ENCODE results near the gene P3H1.
"Not testable (repeated sequence)": the region's sequence is repeated elsewhere in the genome, so short reads cannot be mapped to it uniquely, and the experiment has no call there.

P3H1 gene

DNA sequence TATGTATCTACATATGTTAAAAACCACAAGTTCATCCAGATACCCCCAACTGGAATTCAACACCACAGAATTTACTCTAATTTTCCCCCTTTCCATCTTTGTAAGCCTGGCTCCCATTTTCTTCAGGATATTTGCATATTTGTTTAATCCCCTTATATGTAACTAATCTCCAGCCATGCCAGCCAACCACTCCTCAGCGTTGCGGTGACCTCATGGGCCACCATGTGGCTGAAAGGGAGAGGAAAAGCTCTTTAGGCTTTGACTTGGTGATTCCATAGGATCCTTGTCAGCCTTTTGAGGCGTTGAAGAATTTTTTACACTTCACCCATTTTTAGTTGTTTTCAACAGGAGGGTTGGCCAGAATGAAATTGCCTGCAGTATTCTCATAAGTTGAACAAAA lies 36.8 kb downstream of the P3H1 start:
- DNase-seq, result no peak

- not testable (repeated sequence) for DNase-seq
Measured at GRCh38 chr1:42725820-42726219, 41.0 kb downstream of the P3H1 start.

DNA sequence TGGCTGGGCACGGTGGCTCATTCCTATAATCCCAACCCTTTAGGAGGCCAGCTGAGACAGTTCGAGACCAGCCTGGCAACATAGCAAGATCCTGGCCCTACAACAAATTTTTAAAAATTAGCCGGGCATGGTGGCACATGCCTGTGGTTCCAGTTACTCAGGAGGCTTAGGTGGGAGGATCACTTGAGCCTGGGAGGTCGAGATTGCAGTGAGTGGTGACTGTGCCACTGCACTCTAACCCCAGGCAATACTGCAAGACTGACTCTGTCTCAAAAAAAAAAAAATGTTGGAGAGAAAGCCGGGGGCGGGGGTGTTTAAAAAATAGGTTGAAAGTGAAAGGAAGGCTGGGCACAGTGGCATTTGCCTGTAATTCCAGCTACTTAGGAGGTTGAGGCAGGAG lies 43.3 kb downstream of the P3H1 start:
- DNase-seq, result no peak

DNA sequence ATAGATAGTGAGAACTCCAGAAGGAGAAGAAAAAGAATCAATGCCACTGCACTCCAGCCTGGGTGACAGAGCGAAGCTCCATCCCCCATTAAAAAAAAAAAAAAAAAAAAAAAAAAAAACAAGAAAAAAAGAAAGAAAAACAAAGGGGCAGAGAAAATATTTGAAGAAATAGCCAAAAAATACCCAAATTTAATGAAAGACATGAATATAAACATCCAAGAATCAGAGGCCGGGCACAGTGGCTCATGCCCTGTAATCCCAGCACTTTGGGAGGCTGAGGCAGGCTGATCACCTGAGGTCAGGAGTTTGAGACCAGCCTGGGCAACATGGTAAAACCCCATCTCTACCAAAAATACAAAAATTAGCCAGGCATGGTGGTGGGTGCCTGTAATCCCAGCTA lies 44.4 kb downstream of the P3H1 start:
- DNase-seq, result not testable (repeated sequence)

- DNase-seq, result no peak
Measured at GRCh38 chr1:42721926-42722325, 44.9 kb downstream of the P3H1 start.

DNA sequence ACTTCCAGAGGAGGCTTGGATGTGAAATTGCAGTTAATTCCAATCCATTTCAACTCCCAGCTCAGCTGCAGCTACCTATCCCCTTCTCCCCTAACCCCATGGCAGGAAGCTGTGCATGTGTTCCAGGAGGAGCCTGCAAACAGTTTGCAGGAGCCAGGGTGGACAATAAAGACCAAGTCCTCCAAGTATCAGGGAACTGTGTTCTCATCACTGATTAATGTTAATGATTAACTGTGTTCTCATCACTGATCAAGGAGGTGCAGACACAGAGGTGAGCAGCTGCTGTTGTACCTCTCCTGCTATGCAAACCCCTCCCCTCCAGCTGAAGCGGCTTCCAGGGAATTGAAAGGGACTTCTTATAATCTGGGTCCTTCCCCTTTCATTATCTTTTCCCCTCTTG lies 46.0 kb downstream of the P3H1 start:
- no peak for DNase-seq

- not testable (repeated sequence) for DNase-seq
Measured at GRCh38 chr1:42714441-42714840, 52.4 kb downstream of the P3H1 start.

DNA sequence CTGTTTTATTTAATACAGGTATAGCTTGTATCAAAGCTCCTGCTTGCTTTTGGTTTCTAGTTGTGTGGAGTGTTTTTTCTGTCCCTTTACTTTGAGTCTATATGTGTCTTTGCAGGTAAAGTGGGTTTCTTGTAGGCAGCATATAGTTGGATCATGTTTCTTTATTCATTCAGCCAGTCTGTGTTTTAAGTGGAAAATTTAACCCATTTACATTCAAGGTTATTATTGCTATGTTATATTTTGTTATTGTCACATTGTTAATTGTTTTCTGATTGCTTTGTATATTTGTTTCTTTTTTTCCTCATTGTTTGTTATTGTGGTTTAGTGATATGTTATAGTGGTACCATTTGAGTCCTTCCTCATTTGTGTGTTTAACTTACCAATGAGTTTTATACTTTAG lies 53.5 kb downstream of the P3H1 start:
- DNase-seq, result no peak

GRCh38 chr1:42712808-42713207 lies 54.0 kb downstream of the P3H1 start:
- not testable (repeated sequence) for DNase-seq

DNA sequence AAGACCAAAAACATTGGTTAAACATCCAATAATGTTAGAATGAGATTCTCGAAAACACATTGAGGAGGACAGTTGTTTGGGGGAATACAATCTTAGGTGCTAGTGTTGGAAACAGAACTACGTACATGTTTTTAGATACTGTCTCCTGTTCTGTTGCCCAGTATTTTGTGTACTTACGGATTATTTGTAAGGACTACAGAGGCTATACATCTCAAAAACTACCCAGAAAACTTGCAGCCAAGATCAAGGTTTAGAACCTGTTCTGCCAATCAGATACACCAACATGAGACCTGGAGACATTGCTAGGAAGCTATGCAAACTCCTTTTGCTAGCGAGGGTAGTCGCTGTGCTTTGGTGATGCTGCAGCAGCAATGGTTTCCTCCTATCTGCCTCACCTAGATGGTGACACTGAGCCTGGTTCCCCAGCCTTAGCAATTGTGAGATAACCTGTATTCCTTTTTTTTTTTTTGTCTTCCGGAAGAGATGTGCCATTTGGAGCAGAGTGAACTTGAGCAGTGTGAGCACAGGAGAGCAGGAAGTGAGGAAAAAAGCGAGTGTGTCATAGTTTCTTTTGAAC lies 62.9 kb downstream of the P3H1 start:
- no peak for DNase-seq

- DNase-seq, result no peak
Measured at GRCh38 chr1:42700006-42700405, 66.8 kb downstream of the P3H1 start.

GRCh38 chr1:42698081-42698813 lies 68.6 kb downstream of the P3H1 start:
- no peak for DNase-seq
